Fibroblast of skin of right biceps (primary cell): Measurements from ENCODE around the gene PARP6.
"Not testable (repeated sequence)": the region's sequence is repeated elsewhere in the genome, so short reads cannot be mapped to it uniquely, and the experiment has no call there.

Source experiments
- DNase-seq: peaks from one replicate; pipeline ENCODE4 v3.0.0-alpha.2; 2013

PARP6 gene

DNA sequence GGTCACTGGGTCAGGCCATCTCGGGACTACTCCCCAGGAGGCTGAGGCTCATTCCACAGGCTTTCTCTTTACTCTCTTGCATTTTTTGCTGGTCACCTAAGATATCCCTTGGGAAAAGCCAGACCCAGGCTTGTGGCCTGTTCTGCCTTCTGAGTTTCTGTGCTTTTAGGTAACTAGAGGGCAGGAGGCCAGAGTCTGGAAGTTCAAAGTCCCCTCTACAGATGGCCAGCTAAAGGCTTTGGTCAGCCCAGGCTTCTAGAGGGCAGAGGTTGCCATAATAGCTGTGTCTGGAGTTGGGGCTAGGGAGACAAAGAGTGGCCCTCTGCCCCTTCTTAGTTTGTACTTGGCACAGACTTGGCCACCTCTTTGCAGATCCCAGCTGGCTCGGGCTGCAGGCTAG lies 8.4 kb upstream of the PARP6 start:
- no peak for DNase-seq

DNA sequence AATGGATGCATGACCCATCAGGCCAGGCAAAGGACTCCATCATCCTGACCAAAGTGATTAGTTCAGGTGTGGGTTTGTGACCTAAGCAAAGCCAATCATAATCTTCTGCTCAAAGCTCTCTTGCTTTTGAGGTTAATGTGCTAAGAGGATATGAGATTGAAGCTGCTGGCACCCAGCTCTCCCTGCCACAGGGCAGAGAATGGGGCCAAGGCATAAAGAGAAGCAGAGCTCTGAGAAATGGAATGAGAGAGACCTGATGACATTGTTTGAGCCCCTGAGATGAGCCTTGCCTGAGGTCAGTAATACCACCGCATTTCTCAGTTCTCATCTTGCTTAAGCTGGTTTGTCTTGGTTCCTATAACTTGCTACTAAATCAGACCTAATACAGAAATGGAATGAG lies 6.4 kb upstream of the PARP6 start:
- no peak for DNase-seq

DNA sequence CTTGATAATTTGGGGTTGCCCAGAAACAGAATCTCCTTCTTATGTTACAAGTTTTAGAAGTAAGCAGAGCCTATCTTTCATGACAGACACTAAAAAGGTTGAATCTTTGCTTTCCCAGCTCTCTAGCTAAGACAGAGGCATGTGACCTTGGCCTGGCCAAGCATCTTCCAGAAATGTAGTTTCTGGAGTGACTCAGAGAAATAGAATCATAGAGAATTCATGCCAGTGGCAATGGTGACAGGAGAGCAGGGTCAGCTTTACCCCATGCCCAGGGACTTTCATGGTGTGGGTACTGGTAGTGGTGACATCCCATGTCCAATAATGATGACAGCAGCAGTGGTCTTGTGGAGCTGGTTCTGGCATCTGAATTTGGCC lies 4.0 kb upstream of the PARP6 start:
- DNase-seq: no peak

DNA sequence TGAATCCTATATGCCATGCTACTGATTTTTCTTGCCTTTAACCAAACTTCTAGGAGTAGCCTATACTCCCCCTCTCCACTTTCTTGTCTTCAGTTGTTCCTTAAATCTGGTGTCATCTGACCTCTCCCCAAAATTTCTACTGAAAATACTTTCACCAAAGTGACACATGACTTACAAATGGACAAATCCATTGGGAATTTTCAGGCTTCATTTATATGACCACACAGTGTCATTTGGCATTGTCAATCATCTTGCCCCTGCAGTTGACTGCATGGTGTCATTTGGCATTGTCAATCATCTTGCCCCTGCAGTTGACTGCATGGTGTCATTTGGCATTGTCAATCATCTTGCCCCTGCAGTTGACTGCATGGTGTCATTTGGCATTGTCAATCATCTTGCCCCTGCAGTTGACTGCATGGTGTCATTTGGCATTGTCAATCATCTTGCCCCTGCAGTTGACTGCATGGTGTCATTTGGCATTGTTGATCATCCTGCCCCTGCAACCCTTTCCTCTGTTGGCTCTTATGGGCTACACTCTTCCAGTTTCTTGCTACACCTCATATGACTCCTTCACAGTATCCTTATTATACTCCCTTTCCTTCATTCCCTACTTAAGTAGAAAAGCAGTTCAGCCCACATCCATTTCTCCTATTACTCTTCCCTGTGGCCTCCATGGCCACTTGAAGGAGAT lies 3.4 kb upstream of the PARP6 start:
- DNase-seq: not testable (repeated sequence)

DNA sequence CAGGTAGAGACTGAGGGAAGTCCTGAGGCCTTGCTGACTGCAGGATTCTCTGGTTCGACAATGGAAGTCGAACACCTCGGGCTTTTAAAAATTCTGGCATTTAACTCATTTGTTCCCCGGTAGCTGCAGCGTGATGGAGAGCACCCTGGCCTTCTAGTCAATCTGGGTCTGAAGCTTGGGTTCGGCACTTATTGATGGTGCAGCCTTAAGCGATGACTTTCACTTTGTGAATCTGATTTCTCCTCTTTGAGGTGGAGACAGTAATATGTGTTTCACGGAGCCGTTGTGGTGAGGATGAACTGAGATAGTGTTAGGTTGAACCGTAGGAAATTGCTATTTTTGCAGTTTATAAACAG lies 621 bp upstream of the PARP6 start:
- no peak for DNase-seq

DNA sequence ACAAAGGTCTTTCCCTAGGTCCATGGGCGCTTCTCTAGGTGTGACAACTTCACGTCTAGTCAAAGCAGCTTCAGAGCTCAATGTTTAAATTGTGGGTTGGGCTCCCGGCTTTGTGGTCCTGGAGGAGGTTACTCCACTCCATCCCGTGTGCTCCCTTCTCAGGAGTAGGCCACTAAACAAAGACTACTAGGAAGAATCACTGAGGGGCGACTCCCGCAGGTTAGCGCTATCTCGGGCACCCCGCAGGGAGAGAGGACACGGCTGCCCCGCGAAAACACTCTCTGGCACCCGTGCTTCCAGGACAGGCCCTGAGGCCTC lies 500 bp downstream of the PARP6 start:
- peak; percentile 16 for DNase-seq

DNA sequence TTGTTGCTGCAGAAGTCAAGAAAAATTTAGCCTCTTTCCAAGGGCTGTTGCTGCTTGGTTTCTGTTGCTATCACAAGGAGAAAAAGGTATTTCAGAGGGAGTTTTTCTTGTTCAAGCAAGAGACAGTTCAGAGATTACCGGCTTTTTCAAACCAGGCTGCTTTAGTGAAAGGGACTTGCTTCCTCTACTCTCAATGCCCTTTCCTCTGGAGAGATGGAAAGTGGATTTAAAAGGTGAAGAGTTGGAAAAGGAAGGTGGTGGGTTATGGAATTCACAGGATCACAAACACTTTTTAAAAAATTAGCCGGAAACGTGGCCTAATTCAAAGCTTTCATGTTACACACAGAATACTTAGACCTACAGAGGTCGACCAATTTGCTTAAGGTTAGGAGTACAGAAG lies 1.1 kb downstream of the PARP6 start:
- no peak for DNase-seq

DNA sequence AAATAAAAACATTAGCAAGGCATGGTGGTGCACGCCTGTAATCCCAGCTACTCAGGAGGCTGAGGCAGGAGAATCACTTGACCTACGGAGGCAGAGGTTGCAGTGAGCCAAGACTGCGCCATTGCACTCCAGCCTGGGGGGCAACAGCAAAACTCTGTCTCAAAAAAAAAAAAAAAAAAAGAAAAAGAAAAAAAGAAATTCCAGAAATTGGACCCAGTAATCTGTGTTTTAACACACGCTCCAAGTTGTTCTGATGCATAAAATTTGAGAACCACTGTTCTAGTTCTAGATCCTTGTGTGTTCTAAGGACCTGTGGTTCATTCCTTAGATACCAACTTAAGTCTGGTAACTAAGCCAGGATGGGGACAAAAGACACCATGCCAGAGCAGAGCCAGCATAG lies 2.6 kb downstream of the PARP6 start:
- DNase-seq: no peak

DNA sequence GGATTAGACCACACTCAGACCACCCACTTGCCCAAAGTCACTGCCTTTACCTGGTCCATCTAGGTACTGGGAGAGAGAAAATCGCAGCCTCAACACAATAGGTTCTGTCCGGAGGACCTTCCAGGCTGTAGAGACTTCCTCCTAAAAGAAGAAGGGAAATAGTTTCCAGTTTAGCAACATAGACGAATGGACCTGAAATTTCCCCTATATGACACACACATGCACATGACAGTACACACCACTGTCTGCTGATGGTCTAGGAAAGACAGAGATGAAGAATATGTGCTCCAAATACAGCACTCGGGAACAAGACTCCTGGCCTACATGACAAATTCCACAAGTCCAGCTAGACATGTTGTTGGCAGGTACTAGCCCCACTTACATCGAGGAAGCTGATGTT lies 7.3 kb downstream of the PARP6 start:
- no peak for DNase-seq

DNA sequence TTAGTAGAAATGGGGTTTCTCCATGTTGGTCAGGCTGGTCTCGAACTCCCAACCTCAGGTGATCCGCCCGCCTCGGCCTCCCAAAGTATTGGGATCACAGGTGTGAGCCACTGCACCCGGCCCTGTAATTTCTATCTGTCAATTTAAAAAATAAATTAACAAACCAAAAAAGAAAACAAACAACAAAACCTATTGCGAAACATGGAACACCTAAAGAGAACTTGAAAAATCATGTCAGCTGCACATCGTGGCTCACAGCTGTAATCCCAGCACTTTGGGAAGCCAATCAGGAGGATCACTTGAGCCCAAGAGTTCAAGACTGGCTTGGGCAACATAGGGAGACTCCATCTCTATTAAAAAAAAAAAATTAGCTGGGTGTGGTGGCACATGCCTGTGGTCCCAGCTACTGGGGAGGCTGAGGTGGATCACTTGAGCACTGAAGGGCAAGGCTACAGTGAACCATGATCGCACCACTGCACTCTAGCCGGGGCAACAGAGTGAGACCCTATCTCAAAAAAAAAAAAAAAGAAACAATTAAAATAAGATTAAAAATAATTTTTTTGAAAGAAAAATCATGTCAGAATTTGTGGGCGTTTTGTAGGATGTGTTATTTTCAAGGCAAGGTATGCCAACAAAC lies 19.6 kb downstream of the PARP6 start:
- no peak for DNase-seq

DNA sequence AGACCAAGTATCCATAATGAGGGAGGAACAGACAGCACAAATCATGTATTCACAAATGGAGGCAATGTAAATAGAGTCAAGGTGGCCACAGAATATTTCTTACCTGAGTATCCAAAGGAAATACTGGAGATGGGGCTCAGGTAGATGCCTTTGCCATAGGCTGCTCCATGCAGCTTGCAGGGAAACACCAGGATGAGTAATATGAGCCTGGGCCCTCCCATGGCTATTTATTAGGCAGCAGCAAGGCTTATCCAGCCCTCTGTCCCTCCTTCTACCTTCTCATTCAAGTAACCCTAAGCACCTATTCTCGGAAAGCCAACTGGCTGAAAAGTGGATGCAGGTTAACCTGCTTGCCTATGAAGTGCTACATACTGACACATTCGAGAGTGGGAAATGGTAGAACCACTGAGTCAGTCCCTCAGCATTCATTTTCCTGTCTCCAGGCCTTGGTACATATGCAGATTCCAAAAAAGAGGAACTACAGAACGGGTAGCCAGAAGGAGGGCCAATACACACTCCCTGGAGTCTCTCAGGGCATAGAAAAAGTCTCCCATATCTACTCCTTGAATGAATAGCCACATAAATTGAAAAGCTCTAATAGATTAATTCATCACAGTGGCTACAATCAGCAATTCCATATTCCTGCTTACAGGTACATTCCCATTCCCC lies 23.1 kb downstream of the PARP6 start:
- no peak for DNase-seq

DNA sequence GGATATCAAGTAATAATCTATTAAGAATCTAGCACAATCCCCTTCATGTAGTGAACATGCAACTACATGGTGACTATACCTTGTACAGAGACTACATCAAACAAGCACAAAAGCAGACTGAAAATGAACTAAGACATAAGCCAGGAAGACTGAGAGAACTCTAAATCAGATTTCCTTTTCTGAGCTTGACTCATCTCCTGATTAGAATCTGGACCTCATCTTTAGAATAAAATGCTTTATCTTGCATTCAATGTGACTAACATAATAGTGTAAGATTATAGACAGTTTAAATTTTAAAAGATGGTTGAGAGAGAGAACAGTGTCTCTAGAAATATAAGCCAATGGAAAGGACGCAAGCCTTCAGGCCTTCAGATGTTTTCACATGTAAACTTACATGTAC lies 23.8 kb downstream of the PARP6 start:
- no peak for DNase-seq

DNA sequence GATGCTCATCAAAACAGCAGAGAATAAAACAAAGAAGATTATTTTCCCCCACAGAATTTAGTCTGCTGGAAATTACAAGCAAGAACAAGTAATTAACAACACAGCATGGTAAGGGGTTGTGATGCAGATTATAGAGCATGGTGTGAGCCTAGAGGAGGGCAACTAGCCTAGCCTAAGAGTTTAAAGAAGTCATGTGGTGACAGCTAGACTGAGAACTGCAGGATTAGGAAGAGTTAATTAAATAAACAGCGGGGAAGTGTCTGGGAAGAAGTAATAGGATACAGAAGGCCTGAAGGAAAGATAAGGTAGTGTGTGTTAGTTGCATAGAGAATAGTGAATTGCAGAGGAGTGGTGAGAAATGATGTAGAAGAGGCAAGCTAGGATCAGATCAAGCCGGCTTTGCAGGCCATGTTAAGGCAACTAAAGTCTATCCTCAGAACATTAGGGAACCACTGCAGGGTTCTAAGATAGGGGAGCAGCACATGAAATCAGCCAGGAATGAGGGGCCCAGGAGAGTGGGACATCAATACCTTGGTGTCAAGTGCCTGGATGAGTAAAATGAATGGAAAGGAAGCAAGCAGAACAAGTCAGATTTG lies 29.5 kb downstream of the PARP6 start:
- DNase-seq: no peak

DNA sequence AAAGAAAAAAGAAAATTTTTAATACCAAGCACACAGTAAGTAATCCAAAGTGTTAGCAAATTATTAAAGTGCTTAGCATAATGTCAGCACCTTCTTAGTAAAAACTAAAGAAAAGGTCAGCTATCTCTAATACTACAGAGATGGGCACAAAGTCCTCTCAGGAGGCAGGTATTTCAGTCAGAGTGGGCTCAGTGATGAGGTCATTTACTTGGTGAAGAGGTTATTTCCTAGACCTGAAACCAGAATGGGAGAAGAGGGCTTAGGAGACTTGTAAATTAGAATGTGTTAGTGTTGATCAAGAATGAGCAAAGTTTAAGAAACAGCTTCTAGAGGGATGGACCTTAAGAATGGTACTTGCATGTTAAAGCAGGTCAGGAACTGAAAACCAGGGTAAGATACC lies 32.7 kb downstream of the PARP6 start:
- DNase-seq: no peak

DNA sequence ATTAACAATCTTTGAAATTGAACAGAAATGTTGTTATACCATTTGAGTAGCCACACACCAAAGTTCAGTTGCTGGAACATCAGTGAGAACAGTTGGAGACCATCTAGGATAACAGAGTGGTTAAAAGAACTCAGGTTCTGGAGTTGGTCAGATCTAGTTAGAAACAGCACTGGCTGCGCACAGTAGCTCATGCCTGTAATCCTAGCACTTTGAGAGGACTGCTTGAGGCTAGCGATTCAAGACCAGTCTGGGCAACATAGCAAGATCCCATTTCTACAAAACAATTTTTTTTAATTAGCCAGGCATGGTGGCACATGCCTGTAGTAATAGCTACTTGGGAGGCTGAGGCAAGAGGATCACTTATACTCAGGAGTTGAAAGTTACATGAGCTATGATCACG lies 33.8 kb downstream of the PARP6 start:
- DNase-seq: no peak

DNA sequence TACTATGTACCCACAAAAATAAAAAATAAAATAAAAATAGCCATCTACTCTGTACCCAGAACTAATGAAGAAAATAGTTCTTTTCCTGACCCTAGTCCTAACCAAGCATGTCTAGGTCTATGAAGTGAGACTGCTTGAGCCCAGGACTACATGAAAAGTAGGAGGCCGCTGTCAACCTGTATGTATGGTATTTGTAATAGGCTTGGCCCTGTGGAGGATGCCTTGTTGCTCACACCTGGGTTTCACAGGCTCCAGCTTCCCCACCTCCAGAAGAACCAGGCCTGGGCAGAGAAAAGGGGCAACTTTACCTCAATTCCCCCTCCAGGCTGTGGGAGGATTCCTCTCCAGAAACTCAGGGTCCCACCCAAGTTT lies 34.5 kb downstream of the PARP6 start:
- DNase-seq: no peak

DNA sequence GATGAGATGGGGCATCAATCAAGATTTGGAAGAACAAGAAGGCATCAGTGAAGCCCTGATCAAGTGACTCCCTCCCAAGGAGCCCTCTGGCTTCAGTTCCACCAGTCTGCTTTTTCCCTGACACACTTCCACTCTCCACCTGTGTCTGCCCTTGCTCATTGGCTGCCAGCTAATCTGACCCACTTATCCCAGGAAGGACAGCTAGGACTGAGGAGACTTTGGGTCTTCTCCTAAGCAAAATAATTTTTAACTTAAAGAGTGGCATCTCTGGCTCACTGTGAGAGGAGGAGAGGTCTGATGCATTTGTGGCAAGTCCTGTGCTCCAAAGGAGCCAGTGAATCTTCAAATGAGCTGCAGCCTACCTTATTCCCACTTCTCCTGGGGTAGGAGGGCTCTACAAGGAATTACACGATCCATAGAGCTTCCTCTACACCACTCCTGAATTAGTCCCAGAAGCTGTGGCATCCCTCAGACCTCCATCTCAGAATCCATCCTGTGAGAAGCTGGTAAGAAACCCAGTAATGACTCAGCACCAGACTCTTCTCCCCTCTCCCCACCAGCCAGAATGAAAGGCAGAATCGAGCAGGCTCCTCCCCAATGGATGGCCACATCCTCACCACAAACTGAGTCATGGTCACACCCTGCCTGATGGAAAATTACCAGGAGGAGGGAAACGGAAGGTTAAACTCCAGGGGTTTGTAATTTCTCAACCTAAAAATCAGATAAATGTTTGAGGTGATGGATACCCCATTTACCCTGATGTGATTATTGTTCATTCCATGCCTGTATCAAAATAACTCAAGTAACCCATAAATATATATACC lies 35.1 kb downstream of the PARP6 start:
- DNase-seq: peak; percentile 99

DNA sequence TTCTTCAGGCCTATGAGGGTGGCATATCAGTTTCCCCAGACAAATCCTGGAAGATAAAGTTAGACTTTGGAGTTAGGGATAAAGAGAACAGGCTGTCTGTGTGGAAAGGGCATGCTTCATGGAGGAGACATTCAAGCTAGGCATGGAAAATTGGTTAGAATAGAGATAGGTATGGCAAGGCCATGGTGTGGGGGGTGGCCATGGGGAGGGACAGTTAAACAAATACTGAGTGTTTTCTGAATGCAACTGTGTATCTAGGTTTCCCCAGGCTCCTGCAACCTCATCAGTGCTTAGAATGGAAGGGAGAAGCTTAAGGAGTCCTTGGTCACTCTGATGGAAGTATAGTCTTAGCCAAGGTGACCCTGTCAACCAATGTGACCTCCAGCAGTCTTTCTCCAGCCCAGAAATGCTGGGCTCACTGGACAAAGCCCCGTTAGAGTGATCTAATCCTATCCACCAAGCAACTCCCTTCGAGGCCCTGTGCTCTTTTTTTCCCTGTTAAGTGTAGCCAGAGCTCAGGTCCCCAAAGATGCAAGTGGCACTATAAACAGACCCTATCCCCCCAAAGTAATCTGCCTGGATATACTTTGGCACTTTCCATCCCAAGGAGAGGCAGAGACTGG lies 35.9 kb downstream of the PARP6 start:
- no peak for DNase-seq

DNA sequence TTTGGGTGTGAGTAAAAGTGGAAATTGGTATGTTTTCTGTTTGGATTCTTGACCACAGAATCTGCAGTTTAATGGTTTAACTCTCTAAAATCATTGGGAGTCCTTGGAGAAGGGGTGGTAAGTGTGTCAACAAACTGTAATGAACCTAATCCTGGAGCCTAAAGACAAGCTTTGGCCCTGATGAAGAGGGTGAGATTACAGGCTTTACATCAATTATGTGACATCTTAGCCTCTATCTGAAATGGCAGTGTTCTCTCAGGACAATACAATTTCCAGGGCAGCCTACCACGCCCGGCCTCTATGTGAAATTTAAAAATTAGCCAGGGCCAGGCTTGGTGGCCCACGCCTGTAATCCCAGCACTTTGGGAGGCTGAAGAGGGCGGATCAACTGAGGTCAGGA lies 37.1 kb downstream of the PARP6 start:
- no peak for DNase-seq

DNA sequence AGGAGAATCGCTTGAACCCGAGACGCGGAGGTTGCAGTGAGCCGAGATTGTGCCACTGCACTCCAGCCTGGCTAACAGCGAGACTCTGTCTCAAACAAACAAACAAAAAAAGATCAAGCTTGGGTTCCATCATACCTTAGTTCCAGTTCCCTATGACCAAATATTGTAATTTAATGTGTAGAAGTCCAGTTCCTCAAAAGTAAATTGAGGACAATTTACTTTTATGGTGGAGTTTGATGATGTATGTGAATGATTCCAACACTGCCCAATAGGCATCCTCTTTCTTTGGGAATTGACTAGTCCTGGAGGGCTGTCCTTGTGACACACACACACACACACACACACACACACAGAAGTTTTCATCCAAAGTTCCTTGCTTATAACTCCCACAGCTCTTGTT lies 38.6 kb downstream of the PARP6 start:
- DNase-seq: no peak

DNA sequence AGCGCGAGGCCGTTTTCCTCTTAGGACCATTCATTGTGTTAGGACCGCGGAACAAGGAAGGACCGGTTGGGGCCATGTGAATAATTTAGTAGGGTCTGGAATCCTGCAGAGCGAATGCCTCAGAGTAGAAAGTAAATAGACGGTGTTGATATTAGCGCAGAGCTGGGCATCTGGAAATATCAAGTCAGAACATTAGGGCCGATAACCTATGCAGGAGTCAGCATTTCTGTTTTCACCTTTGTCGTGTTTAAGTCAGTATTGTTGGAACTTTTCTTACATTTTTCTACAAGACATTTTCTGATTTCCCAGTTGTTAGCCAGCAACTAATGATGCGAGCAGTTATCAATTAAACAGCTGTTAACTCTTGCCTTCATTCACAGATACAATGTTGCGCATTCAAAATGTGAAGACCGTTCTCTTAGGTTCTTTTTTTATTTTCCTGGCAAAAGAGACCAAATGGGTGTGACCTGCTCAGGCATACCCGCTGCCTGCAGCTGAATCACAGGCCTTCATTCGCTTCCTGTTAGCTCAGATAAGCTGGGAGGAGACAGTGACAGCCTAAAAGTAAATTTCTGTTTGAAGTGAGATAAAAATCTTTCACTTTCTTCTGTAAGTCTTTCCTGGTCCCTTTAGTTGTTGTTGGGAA lies 40.4 kb downstream of the PARP6 start:
- peak; percentile 81 for DNase-seq

DNA sequence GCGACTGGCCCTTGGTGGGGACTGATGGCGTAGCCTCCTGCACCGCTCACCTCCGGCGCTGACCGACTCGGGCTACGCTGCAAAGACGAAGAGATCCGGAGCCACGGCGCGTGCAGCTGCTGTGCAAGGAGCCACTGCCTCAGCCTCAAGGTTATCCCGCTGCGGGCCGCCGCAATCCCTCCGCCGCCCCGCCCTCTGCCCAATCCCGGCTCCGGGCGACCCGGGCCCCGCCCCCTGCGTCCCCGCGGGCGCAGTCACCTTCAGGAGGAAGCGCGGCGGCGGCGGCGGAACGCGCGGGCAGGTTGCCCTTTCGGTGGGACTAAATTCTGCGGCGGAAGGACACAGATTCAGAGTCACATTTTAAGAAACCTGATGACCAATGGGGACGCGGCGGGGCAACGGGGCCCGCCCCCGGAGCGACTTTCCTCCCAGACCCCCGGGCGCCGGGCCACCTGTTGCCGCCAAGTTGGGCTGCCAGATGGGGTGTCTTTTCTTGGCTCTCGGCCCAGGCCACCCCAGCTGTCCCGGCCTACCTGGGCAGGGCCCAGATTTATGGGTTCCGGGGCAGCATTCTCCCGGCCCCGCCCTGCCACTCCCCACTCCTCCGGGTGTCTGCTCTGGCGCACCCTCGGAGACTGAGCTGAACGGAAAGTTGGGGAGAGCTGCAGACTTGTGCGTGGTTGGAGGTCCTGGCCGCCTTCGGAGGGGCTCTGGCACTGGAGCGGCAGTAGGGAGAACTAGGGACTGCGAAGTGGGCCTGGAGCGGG lies 41.1 kb downstream of the PARP6 start, which contains the start of gene PKM:
Gene PKM, minus strand, starts transcription at position 125 of the 767 bp plus-strand sequence. CDS start 12,093 bp downstream, outside the sequence.
- DNase-seq: peak; percentile 99
